Measurements from ENCODE around the gene UNC45A. TPM values are rescaled to one million over a fixed set of nuclear protein-coding genes. Genes with fewer than 3 reads are reported as not detected.
A peak's percentile ranks its signal among the peaks of the same experiment; 100 is the strongest.
"Not testable (repeated sequence)": the region's sequence is repeated elsewhere in the genome, so short reads cannot be mapped to it uniquely, and the experiment has no call there.

The UNC45A gene
- polyA plus RNA-seq, 2 donors = 35.0 to 47.9 TPM

DNA sequence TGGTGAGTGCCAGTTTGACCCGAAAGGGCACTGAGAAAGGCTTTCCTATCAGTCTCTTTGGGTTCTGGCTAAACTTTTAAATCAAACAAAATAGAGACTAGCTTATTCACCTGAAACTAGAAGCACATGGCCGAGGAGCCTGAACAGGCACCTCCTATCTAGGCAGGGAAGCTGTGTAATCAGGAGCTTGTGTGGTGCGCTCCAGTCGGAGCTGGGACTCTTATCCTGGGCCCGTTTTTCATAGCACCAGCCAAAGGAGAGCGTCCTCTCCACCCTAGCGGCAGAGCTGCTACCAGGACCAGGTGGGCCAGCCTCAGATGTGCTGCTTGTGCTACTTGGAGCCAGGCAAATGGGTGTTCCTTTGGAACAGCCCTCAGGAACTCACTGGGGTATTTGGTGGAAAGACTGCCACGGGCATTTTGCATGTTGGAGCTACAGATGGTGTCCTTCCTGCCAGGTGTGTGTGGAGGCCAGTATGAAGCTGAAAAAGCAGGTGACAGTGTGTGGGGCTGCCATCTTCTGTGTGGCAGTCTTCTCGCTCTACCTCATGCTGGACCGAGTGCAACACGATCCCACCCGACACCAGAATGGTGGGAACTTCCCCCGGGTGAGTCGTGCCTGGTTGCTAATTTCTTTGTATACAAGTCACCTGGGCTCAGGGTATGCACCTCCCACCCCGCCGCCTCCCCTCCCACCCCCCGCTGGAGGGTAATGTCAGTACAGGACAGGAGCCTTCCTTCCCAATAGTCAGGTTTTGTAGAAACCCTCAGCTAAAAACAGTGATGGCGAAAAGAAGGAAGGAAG, 31.1 kb upstream of the UNC45A start:
- peaks cover 0 to 4% of the 10 kb centered on the region in 2 donors for H3K4me1 ChIP-seq (ENCODE audit: control insufficient read depth in 2 of 2, insufficient read depth in 2 of 2, low read length in 1 of 2)
- no peaks in the 10 kb centered on the region for H3K27me3 ChIP-seq (ENCODE audit: control insufficient read depth in 1 of 2, insufficient read depth in 2 of 2, low read length in 2 of 2)
- no peaks in the 10 kb centered on the region for H3K9me3 ChIP-seq (ENCODE audit: control insufficient read depth in 2 of 2, insufficient read depth in 1 of 2, low read depth in 1 of 2, low read length in 1 of 2)
- peaks cover 22 to 26% of the 10 kb centered on the region in 2 donors for H3K36me3 ChIP-seq (ENCODE audit: control insufficient read depth in 2 of 2, insufficient read depth in 2 of 2, low read length in 1 of 2)
- H3K27ac ChIP-seq (ENCODE audit: low read depth in 2 of 2, low read length in 1 of 2) = peak overlapping the region; percentile 53 to 89
- 49 to 64% methylated on average over 18 of the region's 18 CpGs for WGBS, 2 donors
- peak overlapping the region in 1 of 2 donors; percentile 73 for H3K4me3 ChIP-seq (ENCODE audit: low read depth in 1 of 2, low read length in 2 of 2)

DNA sequence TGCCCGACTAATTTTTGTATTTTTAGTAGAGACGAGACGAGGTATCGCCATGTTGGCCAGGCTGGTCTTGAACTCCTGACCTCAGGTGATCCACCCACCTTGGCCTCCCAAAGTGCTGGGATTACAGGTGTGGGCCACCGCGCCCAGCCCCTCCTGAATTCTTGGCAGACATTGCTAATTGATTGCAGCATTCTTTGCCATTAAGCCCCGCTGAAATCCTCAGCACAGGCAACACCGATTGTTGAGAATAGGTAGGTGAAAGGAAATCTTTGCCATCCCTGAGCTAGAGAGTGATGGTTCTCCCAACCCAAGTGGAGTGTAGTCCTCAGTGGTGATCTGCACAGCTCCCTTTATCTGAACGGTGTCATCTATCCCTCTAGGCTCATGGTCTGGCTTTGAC, 30.3 kb upstream of the UNC45A start:
- Histone ChIP-seq H3K4me1 (ENCODE audit: control insufficient read depth in 2 of 2, insufficient read depth in 2 of 2, low read length in 1 of 2) (peaks cover 0 to 4% of the 10 kb centered on the region in 2 donors), H3K4me3 (ENCODE audit: low read depth in 1 of 2, low read length in 2 of 2) (no peak overlapping the region), H3K27me3 (ENCODE audit: control insufficient read depth in 1 of 2, insufficient read depth in 2 of 2, low read length in 2 of 2) (no peaks in the 10 kb centered on the region), H3K9me3 (ENCODE audit: control insufficient read depth in 2 of 2, insufficient read depth in 1 of 2, low read depth in 1 of 2, low read length in 1 of 2) (no peaks in the 10 kb centered on the region), H3K36me3 (ENCODE audit: control insufficient read depth in 2 of 2, insufficient read depth in 2 of 2, low read length in 1 of 2) (peaks cover 22 to 31% of the 10 kb centered on the region in 2 donors), H3K27ac (ENCODE audit: low read depth in 2 of 2, low read length in 1 of 2) (no peak overlapping the region)
- WGBS, 2 donors = 90 to 94% methylated on average over 9 of the region's 9 CpGs

DNA sequence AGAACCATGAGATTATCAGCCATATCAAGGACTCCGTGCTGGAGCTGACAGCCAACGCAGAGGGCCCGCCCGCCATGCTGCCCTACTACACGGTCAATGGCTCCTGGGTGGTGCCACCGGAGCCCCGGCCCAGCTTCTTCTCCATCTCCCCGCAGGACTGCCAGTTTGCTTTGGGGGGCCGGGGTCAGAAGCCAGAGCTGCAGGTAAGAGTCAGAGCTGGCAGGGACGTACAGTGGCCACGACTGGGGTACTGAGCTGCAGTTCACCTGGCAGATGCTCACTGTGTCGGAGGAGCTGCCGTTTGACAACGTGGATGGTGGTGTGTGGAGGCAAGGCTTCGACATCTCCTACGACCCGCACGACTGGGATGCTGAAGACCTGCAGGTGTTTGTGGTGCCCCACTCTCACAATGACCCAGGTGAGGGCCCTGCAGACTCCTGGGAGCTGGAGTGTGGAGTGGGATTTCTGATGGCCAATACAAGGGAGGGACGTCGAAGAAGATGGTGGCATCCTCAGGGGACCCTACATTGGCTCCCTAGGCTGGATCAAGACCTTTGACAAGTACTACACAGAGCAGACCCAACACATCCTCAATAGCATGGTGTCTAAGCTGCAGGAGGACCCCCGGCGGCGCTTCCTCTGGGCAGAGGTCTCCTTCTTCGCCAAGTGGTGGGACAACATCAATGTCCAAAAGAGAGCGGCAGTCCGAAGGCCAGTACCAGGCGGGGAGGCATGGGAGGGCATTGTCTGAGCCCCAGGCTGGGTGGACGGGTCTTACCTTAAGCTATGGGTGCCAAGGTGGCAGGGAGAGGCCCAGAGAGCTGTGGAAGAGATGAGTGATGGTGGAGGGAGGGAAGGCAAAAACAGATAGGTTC, 29.5 kb upstream of the UNC45A start:
- WGBS, 2 donors = 94 to 96% methylated on average over 28 of the region's 28 CpGs
- no peaks in the 10 kb centered on the region for H3K9me3 ChIP-seq (ENCODE audit: control insufficient read depth in 2 of 2, insufficient read depth in 1 of 2, low read depth in 1 of 2, low read length in 1 of 2)
- H3K36me3 ChIP-seq (ENCODE audit: control insufficient read depth in 2 of 2, insufficient read depth in 2 of 2, low read length in 1 of 2) = peaks cover 25 to 37% of the 10 kb centered on the region in 2 donors
- no peaks in the 10 kb centered on the region for H3K27me3 ChIP-seq (ENCODE audit: control insufficient read depth in 1 of 2, insufficient read depth in 2 of 2, low read length in 2 of 2)
- no peak overlapping the region for H3K27ac ChIP-seq (ENCODE audit: low read depth in 2 of 2, low read length in 1 of 2)
- H3K4me3 ChIP-seq (ENCODE audit: low read depth in 1 of 2, low read length in 2 of 2) = no peak overlapping the region
- H3K4me1 ChIP-seq (ENCODE audit: control insufficient read depth in 2 of 2, insufficient read depth in 2 of 2, low read length in 1 of 2) = peaks cover 0 to 4% of the 10 kb centered on the region in 2 donors

DNA sequence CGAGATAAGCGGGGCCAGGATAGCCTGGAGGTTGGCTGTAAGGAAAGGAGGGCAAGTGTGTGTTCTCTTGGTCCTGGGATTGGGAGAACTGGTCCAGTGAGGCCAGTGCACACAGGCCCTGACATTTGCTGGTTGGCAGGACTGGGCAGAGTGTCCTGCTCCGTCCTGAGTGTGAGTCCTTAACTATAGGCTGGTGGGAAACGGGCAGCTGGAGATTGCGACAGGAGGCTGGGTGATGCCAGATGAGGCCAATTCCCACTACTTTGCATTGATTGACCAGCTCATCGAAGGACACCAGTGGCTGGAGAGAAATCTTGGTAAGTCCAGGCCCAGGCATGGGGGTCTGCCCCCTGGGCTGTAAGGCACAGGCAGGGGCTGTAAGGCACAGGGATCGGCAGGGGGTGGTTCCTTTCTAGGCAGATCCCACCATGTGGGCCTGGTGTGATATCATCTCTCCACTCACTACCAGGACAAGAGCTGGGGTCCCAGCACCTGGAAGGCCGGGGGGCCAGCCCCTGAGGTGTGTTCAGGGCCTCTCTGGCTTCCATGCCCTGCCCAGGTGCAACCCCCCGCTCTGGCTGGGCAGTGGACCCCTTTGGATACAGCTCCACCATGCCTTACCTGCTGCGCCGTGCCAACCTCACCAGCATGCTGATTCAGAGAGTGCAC, 28.8 kb upstream of the UNC45A start:
- Histone ChIP-seq H3K4me1 (ENCODE audit: control insufficient read depth in 2 of 2, insufficient read depth in 2 of 2, low read length in 1 of 2) (peaks cover 0 to 4% of the 10 kb centered on the region in 2 donors), H3K4me3 (ENCODE audit: low read depth in 1 of 2, low read length in 2 of 2) (no peak overlapping the region), H3K27me3 (ENCODE audit: control insufficient read depth in 1 of 2, insufficient read depth in 2 of 2, low read length in 2 of 2) (no peaks in the 10 kb centered on the region), H3K27ac (ENCODE audit: low read depth in 2 of 2, low read length in 1 of 2) (no peak overlapping the region), H3K36me3 (ENCODE audit: control insufficient read depth in 2 of 2, insufficient read depth in 2 of 2, low read length in 1 of 2) (peaks cover 31 to 45% of the 10 kb centered on the region in 2 donors), H3K9me3 (ENCODE audit: control insufficient read depth in 2 of 2, insufficient read depth in 1 of 2, low read depth in 1 of 2, low read length in 1 of 2) (no peaks in the 10 kb centered on the region)
- WGBS, 2 donors = 86 to 97% methylated on average over 11 of the region's 11 CpGs

DNA sequence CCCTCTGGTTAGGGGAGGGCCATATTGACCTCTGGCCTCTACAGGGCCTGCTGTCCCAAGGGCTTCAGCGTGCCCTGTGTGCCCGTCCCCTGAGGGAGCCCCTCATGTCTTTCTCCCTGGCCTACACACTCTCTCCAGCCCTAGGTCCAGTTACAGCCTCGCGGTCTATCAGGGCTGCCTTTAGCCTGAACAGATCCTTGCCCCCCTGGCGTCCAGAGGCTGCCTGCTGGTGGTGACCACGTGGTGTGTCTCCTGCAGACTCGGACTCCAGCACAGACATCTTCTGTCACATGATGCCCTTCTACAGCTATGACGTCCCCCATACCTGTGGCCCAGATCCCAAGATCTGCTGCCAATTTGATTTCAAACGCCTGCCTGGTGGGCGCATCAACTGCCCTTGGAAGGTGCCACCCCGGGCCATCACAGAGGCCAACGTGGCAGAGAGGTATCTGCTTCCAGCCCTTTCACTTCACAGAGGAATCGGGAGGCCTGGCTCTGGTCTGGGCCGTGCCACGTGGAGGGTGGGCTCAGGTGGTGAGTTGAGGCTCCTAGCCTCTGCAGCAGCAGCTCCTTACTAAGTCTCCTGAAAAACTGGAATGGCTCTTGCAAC, 27.9 kb upstream of the UNC45A start:
- H3K4me1 ChIP-seq (ENCODE audit: control insufficient read depth in 2 of 2, insufficient read depth in 2 of 2, low read length in 1 of 2) = peaks cover 0 to 4% of the 10 kb centered on the region in 2 donors
- H3K4me3 ChIP-seq (ENCODE audit: low read depth in 1 of 2, low read length in 2 of 2) = no peak overlapping the region
- H3K36me3 ChIP-seq (ENCODE audit: control insufficient read depth in 2 of 2, insufficient read depth in 2 of 2, low read length in 1 of 2) = peaks cover 35 to 52% of the 10 kb centered on the region in 2 donors
- H3K27me3 ChIP-seq (ENCODE audit: control insufficient read depth in 1 of 2, insufficient read depth in 2 of 2, low read length in 2 of 2) = no peaks in the 10 kb centered on the region
- no peaks in the 10 kb centered on the region for H3K9me3 ChIP-seq (ENCODE audit: control insufficient read depth in 2 of 2, insufficient read depth in 1 of 2, low read depth in 1 of 2, low read length in 1 of 2)
- 87 to 91% methylated on average over 15 of the region's 15 CpGs for WGBS, 2 donors
- H3K27ac ChIP-seq (ENCODE audit: low read depth in 2 of 2, low read length in 1 of 2) = no peak overlapping the region

DNA sequence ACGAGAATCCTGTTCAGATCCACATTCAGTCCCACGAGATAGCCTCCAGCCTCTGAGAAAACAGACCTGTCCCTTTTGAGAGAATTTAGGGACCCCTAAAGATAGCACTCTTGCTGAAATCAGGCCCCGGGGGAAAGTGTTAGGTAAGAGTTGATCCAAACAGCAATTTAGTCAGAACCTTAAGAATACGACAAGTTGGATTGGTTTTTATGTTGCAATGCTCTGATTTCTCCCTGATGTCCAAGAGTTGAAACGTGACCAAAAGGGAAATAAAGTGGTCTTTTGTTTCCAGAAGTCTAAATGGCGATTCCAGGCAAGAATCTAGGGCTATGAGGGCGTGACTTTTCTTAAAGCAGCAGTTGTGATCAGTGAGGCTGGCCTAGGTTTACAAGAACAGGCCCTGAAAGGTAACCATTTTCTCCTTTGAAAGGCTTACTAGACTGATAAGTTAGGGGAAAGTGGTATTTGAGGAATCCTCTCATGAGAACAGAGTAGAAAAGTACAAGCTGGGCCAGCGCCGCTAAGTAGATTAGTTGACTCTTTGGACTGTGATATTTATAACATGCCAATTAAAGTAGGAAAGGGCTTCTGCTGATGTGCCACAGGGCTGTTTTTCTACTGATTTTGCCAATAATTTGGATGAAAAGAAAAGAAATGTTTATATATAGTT, 27.1 kb upstream of the UNC45A start:
- H3K4me1 ChIP-seq (ENCODE audit: control insufficient read depth in 2 of 2, insufficient read depth in 2 of 2, low read length in 1 of 2) = peaks cover 0 to 4% of the 10 kb centered on the region in 2 donors
- WGBS, 2 donors = 79 to 84% methylated on average over 9 of the region's 9 CpGs
- H3K27me3 ChIP-seq (ENCODE audit: control insufficient read depth in 1 of 2, insufficient read depth in 2 of 2, low read length in 2 of 2) = no peaks in the 10 kb centered on the region
- peaks cover 43 to 61% of the 10 kb centered on the region in 2 donors for H3K36me3 ChIP-seq (ENCODE audit: control insufficient read depth in 2 of 2, insufficient read depth in 2 of 2, low read length in 1 of 2)
- no peak overlapping the region for H3K4me3 ChIP-seq (ENCODE audit: low read depth in 1 of 2, low read length in 2 of 2)
- no peak overlapping the region for H3K27ac ChIP-seq (ENCODE audit: low read depth in 2 of 2, low read length in 1 of 2)
- H3K9me3 ChIP-seq (ENCODE audit: control insufficient read depth in 2 of 2, insufficient read depth in 1 of 2, low read depth in 1 of 2, low read length in 1 of 2) = no peaks in the 10 kb centered on the region

DNA sequence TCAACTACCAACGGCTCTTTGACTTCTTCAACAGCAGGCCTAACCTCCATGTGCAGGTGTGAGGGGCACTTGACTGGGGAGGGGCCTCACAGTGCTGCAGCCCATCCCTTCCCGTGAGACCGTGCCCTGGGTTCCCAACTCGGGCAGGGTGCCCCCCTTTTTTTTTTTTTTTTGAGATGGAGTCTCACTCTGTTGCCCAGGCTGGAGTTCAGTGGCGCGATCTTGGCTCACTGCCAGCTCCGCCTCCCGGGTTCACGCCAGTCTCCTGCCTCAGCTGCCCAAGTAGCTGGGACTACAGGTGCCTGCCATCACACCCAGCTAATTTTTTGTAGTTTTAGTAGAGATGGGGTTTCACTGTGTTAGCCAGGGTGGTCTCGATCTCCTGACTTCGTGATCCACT, 25.6 kb upstream of the UNC45A start:
- not testable (repeated sequence) for H3K27me3 ChIP-seq (ENCODE audit: control insufficient read depth in 1 of 2, insufficient read depth in 2 of 2, low read length in 2 of 2); H3K4me1 ChIP-seq (ENCODE audit: control insufficient read depth in 2 of 2, insufficient read depth in 2 of 2, low read length in 1 of 2); H3K9me3 ChIP-seq (ENCODE audit: control insufficient read depth in 2 of 2, insufficient read depth in 1 of 2, low read depth in 1 of 2, low read length in 1 of 2); H3K4me3 ChIP-seq (ENCODE audit: low read depth in 1 of 2, low read length in 2 of 2); H3K27ac ChIP-seq (ENCODE audit: low read depth in 2 of 2, low read length in 1 of 2)
- H3K36me3 ChIP-seq (ENCODE audit: control insufficient read depth in 2 of 2, insufficient read depth in 2 of 2, low read length in 1 of 2) = peaks cover 47 to 73% of the 10 kb centered on the region in 2 donors
- 82 to 85% methylated on average over 11 of the region's 11 CpGs for WGBS, 2 donors

DNA sequence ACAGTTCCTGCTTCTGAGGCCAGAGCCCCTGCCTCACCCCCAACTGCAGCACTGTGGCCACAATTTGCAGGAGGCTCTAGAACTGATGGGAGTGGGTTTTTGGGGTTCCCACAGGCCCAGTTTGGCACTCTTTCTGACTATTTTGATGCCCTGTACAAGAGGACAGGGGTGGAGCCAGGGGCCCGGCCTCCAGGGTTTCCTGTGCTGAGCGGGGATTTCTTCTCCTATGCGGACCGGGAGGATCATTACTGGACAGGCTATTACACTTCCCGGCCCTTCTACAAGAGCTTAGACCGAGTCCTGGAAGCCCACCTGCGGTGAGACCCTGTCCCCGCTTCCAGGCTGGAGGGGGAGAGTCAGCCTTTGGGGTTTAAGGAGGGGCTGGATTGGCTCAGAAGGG, 25.1 kb upstream of the UNC45A start:
- no peak overlapping the region for H3K4me3 ChIP-seq (ENCODE audit: low read depth in 1 of 2, low read length in 2 of 2)
- H3K27me3 ChIP-seq (ENCODE audit: control insufficient read depth in 1 of 2, insufficient read depth in 2 of 2, low read length in 2 of 2) = no peaks in the 10 kb centered on the region

More for the DNA sequence above, 25.1 kb upstream of the UNC45A start:
- Histone ChIP-seq H3K4me1 (ENCODE audit: control insufficient read depth in 2 of 2, insufficient read depth in 2 of 2, low read length in 1 of 2) (no peaks in the 10 kb centered on the region), H3K36me3 (ENCODE audit: control insufficient read depth in 2 of 2, insufficient read depth in 2 of 2, low read length in 1 of 2) (peaks cover 47 to 76% of the 10 kb centered on the region in 2 donors), H3K27ac (ENCODE audit: low read depth in 2 of 2, low read length in 1 of 2) (no peak overlapping the region), H3K9me3 (ENCODE audit: control insufficient read depth in 2 of 2, insufficient read depth in 1 of 2, low read depth in 1 of 2, low read length in 1 of 2) (no peaks in the 10 kb centered on the region)
- 93% methylated on average over 8 of the region's 8 CpGs for WGBS, 2 donors
